Activated CD8-positive, alpha-beta T cell treated with anti-CD3 and anti-CD28 coated beads for 36 hours (primary cell): ENCODE measurements around the gene AKAP4. TPM values are rescaled to one million over a fixed set of nuclear protein-coding genes. Genes with fewer than 3 reads are reported as not detected.

Source experiments
- ATAC-seq: fragments of 200-7000 bp; cut with Tn5 transposase; one replicate; pipeline ENCODE4 v1.10.0; 2021; ENCODE audit warnings: mild to moderate bottlenecking, moderate library complexity
- CTCF ChIA-PET: fragments of 350-600 bp; sonication (Branson Sonifier 250); formaldehyde crosslinking; loops from one replicate; lab custom pipeline; 2021; ENCODE audit warnings: antibody characterized with exemption; lab: Charles Lee
- POLR2A ChIA-PET: fragments of 350-600 bp; sonication (Branson Sonifier 250); formaldehyde crosslinking; loops from one replicate; lab custom pipeline; 2021; ENCODE audit warnings: antibody characterized with exemption; lab: Charles Lee
- DNase-seq: peaks from one replicate; pipeline ENCODE4 v3.0.0-alpha.2; 2020
- H3K27ac Mint-ChIP-seq: one replicate; pipeline ENCODE4 v1.8.0; 2021; ENCODE audit warnings: mild to moderate bottlenecking, mixed read lengths
- H3K27me3 Mint-ChIP-seq: one replicate; pipeline ENCODE4 v1.8.0; 2021; ENCODE audit warnings: mixed read lengths
- H3K36me3 Mint-ChIP-seq: one replicate; pipeline ENCODE4 v1.8.0; 2021; ENCODE audit warnings: low read depth, mixed read lengths
- H3K4me1 Mint-ChIP-seq: one replicate; pipeline ENCODE4 v1.8.0; 2021; ENCODE audit warnings: low read depth, mixed read lengths
- H3K4me3 Mint-ChIP-seq: one replicate; pipeline ENCODE4 v1.8.0; 2021; ENCODE audit warnings: mild to moderate bottlenecking, moderate library complexity, mixed read lengths
- H3K9me3 Mint-ChIP-seq: one replicate; pipeline ENCODE4 v1.8.0; 2021; ENCODE audit warnings: mixed read lengths
- CTCF ChIP-seq: fragments of 200-600 bp; IDR thresholded peaks from one replicate; pipeline ENCODE4 v1.8.0; 2022; ENCODE audit warnings: antibody characterized with exemption, mild to moderate bottlenecking
- intact Hi-C: fragments of 100-400 bp; cut with micrococcal nuclease; formaldehyde crosslinking; loops from one replicate; pipeline ENCODE4 v1.10.0; 2022
- total RNA-seq, 2 experiments: library from RNA; stranded (reverse); gene quantifications; one replicate each; pipeline ENCODE4 v1.2.3, GENCODE V29; 2021

Gene AKAP4
- total RNA-seq, 2 experiments from 2014 or later, result not detected

- no peak for TF ChIP-seq CTCF
- Mint-ChIP-seq H3K27me3 (peaks cover 5% of the 10 kb centered on the region), H3K36me3 (no peaks in the 10 kb centered on the region), H3K27ac (no peak overlapping the region), H3K9me3 (no peaks in the 10 kb centered on the region), H3K4me3 (no peak overlapping the region), H3K4me1 (no peaks in the 10 kb centered on the region)
- POLR2A ChIA-PET, result no interaction called here
- DNase-seq, result no peak
- CTCF ChIA-PET, result interaction anchor here (1.5 kb wide), 1 partner anchor 279 kb away, joined by 3 read pairs; no protein-coding TSS in a partner anchor
- no peak for ATAC-seq
- intact Hi-C loops, result no loop called here
Measured at GRCh38 chrX:50198348-50198747, 2.5 kb downstream of the AKAP4 start.

GRCh38 chrX:50188859-50189600 is 11.8 kb downstream of the AKAP4 start:
- intact Hi-C loops, result no loop called here
- Mint-ChIP-seq H3K36me3 (no peaks in the 10 kb centered on the region), H3K27me3 (peaks cover 2% of the 10 kb centered on the region), H3K9me3 (no peaks in the 10 kb centered on the region), H3K4me3 (no peak overlapping the region), H3K27ac (no peak overlapping the region), H3K4me1 (no peaks in the 10 kb centered on the region)
- ChIA-PET CTCF (interaction anchor here (0.6 kb wide), 1 partner anchor 37 kb away, joined by 3 read pairs; no protein-coding TSS in a partner anchor), POLR2A (no interaction called here)
- DNase-seq (no peak), ATAC-seq (no peak)
- TF ChIP-seq CTCF, result no peak

DNA sequence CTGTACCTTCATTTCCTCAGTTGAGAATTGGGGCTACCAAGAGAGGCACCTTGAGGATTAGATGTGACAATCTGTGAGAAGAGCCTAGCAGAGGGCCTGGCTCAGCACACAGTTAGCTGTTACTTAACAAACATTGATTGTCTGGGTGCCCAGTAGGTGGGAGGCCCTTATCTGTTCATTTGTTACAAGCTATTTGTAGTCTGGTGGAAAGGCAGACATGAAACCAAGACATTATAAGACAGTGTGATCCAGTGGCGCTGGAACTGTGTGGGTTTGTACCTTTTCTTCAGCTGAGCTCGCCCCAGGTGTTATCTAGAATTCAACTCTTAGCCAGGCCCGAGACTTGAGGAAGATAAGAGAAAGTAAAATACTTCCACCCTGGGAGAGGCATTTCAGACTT is 16.9 kb downstream of the AKAP4 start:
- H3K4me3 Mint-ChIP-seq, result no peak overlapping the region
- H3K9me3 Mint-ChIP-seq, result no peaks in the 10 kb centered on the region
- peaks cover 2% of the 10 kb centered on the region for H3K27me3 Mint-ChIP-seq
- DNase-seq, result no peak
- no peaks in the 10 kb centered on the region for H3K4me1 Mint-ChIP-seq
- no peak overlapping the region for H3K27ac Mint-ChIP-seq
- ChIA-PET CTCF (no interaction called here), POLR2A (interaction anchor here (0.6 kb wide), 1 partner anchor 84 kb away, joined by 3 read pairs; no protein-coding TSS in a partner anchor)
- TF ChIP-seq CTCF, result no peak
- H3K36me3 Mint-ChIP-seq, result no peaks in the 10 kb centered on the region
- no peak for ATAC-seq
- intact Hi-C loops, result no loop called here

DNA sequence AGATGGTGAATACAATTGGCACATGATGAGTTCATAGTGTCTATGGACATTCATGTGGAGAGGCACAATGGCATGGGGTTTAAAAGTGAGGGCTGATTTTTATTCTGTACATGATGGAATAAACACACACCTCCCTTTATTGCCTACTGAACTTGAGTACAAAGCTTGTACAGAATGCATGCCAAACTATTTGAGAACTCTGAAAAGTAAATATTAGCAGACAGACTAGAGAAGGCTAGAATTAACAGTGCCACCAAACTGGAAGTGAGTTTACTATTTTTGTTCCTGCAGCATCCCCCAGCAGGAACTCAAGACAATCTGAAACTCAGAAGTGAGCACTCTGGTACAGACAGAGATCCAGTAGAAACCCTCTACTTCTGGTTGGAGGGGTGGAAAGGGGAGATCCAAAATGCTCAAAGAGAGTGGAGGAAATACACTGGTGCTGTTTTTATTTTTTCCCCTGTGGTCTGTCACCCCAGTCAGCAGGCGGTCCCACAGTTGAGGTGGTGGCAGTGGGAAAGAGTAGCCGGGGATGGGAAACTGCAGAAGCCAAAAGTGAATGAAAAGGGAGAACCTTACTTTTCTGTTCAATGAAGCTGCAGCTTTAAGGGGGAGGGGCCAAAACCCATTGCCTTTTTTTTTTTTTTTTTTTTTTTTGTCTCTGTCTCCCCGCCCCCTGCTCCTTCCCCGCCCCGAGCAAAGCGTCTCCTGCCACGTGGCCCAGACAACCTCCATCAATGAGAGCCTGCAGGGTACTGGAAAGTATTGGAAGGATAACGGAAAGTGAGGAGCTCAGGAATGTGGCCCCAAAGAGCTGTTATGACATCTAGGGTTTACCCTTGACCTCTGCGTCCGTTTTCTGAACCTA is 20.5 kb downstream of the AKAP4 start:
- H3K4me1 Mint-ChIP-seq, result no peaks in the 10 kb centered on the region
- H3K4me3 Mint-ChIP-seq, result no peak overlapping the region
- POLR2A ChIA-PET, result no interaction called here
- H3K9me3 Mint-ChIP-seq, result no peaks in the 10 kb centered on the region
- H3K27ac Mint-ChIP-seq, result no peak overlapping the region
- no peaks in the 10 kb centered on the region for H3K27me3 Mint-ChIP-seq
- no peak for TF ChIP-seq CTCF
- CTCF ChIA-PET, result no interaction called here
- no peak for ATAC-seq
- no peaks in the 10 kb centered on the region for H3K36me3 Mint-ChIP-seq
- DNase-seq, result no peak
- intact Hi-C loops, result no loop called here

DNA sequence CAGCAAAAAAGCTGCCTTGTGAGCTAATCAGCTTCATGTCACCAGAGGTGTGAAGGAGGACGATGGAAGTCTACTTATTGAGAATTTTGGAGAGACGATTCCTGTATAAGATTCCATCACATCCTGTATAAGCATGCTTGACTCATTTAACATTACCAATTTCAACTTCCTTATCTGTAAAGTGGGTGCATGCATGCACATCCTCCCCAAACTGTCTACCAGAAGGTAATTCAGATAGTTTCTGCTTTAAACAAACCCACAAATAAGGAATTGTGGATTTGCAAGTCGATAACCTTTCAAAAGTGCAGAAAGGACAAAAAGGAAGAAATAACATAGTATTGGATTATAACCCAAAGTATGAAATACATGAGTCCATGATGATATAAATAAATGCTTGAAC is 31.1 kb downstream of the AKAP4 start:
- Mint-ChIP-seq H3K27me3 (no peaks in the 10 kb centered on the region), H3K4me3 (no peak overlapping the region), H3K36me3 (no peaks in the 10 kb centered on the region), H3K9me3 (peaks cover 5% of the 10 kb centered on the region), H3K4me1 (peaks cover 10% of the 10 kb centered on the region), H3K27ac (no peak overlapping the region)
- intact Hi-C loops, result no loop called here
- no peak for DNase-seq
- no peak for ATAC-seq
- no peak for TF ChIP-seq CTCF
- ChIA-PET POLR2A (no interaction called here), CTCF (no interaction called here)
